NCI-H2171 (cell line): ENCODE data around the gene MYO1B.
A peak's percentile ranks its signal among the peaks of the same experiment; 100 is the strongest.

Experiments
- DNase-seq: peaks from one replicate; lab custom pipeline; 2025; lab: John Stamatoyannopoulos, UW

Gene MYO1B

DNA sequence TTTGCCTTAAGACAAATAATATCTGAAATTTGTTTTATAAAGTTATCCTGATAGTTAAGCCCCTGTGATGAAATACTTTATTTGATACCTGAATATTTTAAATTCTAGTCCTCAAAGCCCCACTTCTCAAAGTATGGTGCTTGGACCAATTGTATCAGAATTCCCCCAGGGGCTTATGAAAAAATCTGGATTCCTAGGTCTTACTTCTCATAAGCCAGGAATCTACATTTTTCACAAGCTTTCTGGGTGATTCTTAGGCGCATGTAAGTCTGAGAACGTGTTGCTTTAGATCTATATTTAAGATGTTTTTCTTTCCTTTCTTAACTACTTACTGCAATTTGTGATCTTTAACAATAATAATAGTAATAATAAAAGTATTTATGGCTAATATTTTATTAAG is 53.1 kb downstream of the MYO1B start:
- DNase-seq: no peak

DNA sequence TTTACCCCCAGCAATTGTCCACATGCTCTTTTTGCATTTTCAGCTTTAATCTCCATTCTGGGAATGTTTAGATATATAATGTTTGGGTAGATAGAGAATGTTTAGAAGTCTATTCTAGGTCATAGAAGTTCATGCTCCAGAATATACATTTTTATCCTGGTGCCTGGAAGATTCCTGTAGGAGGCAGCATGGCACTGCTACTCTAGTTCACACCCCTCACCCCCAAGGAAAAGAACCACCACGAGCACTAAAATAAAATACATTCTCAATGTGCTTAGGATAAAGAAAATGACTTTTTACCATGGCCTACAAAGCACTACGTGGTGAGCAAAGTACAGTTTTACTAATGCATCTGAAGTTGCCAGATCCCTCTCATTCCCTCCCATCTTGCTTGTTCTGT is 53.8 kb downstream of the MYO1B start:
- DNase-seq: no peak

DNA sequence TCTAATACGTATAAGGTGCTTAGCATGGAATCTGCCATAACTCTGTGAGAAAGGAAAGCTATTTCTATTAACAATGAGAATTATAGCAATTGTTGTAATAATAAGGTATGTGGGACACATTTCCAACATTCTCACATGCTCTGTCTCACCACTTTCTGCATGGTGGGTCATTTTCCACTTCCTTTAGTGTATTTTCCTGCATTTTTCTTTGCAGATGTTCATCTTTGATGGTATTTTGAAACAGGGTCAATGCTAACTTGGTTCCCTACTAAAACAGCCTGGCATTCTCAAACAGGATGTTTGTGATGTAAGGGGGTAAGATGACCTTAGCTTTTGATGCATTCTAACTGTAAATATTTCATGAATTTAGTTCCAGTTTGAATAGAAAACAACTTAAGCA is 54.7 kb downstream of the MYO1B start:
- no peak for DNase-seq

DNA sequence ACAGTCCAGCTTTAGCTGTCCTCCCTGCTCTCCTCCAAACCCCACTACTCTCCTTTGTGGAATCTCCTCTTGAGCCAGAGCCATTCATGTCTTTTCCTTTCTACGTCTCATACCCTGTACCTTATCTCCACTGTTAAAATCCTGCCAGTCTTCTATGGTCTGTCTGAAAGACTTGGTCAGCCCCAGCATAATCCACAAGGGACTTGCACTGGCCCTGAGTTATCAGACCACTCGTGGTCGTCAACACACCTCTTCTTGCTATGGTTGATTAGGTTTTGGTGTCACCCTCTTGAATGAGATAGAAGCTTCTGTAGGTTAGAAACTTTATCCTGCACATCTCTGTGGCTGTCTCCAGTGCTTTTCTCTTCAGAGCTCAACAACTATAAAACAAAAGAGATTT is 56.8 kb downstream of the MYO1B start:
- no peak for DNase-seq

DNA sequence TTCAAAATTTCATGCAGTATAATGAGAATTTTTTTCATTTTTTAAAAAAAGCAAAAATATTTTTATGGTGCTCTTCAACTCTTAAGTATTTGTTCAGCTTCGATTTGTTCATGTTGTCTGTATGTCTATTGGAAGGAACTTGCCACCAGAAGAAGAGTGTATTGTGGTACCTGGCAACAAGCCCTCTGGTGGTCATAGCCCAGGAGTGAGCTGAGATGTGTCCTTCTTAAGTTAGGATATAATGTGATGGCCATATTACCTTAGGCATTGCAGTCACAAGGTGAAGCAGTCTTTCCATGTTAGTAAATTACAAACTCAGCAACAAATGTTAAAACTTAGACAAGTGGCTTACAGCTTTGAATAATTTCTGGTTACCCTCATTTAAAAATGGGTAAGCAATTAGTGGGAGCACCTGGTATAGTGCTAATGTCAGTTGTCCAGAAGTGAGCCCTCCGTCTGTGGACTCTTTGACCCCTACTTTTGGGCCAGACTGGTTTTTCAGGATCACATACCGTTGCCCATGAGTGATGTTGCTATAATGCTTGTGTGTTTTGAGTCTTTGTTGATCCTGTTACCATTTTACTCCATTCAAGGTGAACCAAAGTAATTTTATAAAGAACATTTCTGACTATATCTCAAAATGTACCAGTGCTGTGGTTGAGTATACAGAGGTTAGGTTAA is 57.4 kb downstream of the MYO1B start:
- DNase-seq: no peak

DNA sequence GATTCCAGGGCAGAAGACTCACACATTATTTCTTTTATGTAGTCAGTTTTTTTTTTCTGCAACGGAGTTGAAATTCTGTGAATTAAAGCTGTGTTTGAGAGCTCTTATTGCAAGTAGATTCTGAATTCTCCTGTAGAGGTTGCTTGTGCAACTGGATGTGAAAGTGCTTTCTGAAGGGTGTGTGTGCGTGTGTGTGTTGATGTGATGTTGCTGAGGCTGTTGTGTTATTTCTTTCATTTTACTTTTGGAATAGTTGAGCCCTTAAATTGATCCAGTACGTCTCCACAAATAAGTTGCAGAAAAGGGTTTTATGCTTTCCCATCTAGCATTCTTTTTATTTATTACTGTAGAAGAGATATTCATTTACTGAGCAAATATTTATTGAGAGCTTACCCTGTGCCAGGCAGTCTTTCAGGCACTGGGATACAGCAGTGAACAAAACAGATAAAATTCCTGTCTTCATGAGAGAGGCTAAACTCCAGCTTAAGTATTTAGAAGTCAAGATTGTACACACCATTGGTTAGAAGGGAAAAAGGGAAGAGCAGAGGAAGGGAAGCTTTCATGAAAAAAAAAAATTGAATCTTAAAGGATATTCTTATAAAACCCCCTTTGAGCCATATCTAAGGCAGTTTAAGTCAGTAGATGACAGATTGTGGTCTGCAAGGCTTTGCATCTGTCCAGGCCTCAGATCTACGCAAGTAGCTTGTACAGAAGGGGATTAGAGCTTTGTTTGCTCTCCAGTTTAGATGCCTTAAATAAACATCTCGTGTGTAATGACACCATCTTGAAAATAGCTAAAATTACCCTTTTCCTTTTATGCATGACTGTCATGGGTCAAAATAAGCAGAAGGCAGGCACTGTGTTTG is 58.2 kb downstream of the MYO1B start:
- DNase-seq: no peak

DNA sequence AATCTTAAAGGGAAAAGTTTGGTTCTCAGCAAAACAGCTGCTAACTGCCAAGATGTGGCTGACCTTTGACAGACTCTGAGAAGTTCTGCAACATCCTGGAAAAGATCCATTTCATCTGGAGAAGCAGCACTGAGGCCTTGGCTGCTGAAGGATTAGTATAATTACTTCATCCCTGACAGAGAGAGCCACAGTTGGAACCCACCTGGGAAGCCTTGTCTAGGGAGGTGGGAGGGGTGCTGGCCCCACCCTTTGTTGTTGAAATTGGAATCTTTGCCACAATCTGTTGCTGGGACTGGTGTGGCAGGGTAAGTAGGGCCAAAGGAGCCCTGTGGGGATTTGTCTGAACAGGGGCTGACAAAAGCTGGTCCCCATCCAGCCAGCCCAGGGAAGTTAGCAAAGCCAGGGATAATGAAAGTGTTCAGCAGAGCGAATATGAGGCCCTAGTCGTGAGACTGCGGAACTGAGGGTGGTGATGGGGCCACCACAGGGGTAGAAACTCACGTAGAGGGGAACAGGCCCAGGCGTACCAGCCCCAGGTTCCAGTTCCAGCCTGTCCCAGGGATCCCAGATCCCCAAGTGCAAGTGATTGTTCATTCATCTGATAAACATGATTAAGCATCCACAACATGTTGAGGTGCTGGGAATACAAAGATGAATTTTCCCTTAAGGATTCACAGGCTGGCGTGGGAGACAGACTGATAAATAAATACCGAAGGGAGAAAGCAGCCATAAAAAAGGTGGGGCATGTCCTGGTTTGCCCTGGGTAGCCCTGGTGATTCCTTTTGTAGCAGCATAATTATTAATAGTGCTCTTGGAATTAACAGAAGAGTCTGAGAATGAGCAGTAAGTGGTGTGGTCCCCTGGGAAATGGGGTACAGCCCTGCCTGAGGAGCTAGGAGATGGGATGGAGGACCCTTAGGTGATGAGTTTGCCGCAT is 60.0 kb downstream of the MYO1B start:
- DNase-seq: peak; percentile 79

DNA sequence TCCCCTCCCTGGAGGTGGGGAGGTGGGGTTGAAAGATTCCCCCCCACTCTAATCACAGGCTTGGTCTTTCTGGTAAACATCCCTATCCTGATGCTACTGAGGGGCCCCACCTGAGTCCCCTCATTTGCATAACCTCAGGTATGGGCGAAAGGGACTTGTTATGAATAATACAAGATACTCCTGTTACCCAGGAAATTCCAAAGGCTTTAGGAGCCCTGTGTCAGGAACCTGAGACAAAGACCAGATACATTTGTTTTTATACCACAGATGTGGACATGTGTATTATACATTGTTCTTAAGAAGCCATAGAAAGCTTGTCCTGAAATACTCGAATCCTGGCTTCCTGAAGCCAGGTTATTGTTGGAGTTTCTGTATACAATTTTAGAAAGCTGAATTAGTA is 62.8 kb downstream of the MYO1B start:
- no peak for DNase-seq

DNA sequence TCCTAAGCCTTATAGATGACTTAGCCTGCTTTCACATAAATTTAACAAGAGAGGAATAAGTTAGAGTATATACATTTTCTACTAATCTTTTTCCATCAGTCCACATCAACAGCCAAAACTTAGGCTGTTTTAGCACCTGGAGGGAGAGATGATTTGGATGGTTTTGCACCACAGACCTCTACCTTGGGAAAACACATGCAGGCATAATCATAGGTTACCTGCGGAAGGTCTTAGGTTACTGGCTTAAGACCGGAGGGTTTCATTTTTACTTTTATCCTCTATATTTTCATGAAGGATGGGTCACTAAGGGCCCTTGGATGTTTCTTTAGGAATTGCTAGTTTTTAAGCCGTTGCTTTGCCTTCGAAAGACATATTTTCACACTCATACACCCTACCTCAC is 66.0 kb downstream of the MYO1B start:
- DNase-seq: no peak

DNA sequence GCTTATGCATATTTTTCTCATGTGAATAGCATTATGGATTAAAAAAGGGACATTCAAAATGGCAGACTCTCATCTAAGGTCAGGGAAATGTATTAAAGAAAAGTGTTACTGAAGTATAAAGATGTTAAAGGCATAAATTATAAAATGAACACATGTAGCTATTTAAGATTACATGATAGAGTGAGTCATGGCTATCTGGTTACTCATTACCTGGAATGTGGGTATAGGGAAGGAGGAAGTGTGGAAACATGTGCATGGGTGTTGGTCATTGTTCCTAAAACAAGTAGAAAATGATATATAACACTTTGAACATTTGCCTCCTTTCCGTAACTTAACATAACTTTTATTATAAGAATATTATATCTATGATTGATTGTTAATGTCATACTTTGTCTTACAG is 66.4 kb downstream of the MYO1B start:
- no peak for DNase-seq

DNA sequence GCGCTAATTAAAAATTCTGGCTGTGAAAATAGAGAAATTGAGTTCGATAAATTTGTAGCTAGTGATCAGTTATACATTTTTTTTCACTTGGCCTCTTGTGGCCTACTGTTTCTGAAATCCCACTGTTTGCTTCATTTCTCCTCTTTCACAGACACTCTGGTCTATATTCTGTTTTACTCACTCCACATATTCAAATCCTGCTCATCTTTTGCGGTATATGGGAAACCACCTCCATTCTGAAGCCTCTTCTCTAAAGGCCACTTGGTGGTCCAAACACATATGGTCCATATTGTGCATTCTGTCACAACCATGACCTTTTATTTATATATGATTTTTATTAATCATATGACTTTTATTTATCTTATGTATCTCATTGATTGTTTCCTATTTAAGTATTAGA is 67.0 kb downstream of the MYO1B start:
- no peak for DNase-seq

DNA sequence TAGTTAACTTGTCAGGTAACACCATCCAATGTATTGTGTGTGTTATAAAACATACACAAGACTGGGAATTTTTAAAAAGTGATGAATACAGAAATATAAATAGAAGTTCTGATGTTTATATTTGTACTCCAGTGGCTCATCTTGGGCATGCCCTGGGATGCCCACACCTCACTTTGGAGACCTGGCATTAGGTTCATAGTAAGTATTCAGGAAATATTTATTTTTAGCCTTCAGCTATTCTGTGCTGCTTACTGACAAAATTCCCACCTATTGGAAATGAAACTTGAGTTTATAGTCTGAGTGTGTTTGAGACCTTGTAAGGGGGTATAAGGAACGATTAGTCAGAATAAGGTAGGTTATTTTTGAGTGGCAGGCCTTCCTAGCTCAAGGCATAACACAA is 67.5 kb downstream of the MYO1B start:
- no peak for DNase-seq

DNA sequence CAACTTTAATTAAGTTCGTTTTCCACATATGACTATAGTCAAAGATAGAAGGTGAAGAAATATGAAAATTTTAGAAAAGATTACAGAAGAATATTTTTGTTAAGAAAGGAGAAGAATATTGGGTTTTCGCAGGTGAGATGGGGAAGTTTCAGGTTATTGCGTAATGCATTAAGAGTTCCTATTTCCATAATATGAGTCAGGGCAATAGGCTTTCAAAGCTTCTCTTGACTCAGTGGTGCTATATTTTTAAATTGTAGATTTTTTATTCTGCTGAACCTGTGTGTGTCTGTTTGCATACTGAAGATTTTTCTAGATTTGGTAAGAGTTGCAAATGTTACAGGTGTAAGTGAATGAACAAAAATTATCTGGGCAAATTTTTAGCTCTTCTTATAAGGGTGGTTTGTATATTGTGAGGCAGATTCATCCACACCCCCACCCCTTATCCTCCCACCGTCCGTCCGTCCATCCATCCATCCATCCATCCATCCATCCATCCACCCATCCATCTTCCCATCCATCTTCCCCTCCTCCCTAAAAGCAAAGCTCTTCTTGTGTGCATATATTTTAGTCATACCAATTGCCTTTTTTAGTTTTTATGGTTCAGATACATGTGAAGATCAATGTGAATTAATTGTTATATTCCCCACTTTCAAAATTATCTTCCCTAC is 69.6 kb downstream of the MYO1B start:
- DNase-seq: no peak

DNA sequence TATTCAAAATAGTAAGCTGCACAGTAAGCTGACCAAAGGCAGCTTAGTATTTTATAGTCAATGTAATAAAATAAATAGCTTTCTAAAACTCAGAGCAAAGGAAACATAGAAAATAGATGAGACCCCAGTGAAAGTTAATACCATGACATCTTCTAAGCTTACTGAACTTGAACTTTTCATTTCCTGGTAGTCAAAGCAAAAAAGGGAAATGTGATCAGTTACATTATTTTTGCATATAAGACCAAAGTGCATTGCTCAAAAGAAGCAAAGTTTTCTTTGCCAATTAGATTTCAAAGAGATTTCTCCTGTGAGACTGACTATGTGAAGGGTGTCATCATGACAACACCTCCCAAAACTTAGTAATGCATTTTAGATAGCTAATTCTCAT is 70.2 kb downstream of the MYO1B start:
- DNase-seq: no peak

DNA sequence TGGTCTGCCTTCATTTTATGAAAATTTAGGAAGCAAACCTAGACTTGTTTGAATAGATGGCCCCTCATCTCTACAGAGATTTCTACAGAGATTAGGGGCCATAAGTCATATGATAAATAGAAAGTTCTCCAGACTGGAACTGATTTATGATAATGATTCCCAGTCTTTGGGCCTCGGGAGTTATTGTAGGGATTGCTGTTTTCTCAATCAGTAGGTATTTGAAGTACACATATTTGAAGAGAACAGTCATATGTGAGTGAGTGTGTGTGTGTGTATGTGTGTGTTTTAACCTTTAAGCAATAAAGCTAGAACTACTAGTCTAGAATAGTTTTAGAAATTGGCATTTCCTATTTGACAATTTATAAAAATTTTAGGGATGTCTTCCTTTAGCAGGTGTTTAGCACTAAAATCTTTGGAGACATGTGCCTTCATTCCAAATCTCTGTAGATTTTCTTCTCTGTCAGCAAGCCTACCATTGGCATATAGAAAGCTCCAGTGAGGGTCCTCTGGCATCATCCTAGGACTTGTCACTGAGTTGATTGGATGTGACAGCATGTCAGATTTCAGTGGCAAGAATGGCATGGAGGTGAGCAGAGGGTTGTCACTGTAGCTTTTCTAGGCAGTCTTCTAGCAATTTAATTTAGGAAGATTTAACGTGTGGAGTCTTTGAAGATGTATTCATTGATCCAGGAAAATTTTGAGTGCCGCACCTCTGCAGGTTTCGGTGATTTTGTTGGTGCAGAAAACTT is 71.2 kb downstream of the MYO1B start:
- no peak for DNase-seq

DNA sequence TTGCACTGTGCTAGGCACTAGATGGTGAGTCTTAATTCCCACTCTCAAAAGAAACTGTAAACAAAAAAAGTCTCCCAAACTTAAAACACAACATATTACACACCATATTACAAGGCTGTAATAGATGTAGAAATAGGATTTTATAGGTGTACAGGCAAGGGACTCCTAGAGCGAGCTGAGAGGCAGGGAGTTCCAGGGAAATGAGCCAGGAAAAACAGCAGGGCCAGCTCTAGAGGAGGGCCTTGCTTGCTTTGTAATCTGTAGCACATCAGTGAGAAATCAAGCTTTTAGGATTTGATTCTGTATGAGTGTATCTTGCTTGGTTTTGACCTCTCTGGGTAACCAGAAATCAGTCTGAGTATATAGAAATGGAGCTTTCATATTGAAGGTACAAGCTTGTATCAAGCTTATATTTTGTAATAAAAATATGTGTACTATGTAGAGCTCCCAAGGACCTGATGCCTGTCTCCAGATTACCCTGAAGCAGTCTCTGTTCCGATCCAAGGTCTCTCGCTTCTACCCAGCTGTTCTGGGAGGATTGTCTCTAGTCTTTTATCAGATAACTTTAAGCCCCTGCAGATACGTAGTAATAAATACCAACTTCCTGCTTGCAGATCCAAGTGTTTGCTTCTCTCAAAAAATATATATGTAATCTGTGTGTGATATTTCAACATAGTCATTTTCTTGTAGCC is 73.0 kb downstream of the MYO1B start:
- DNase-seq: no peak

DNA sequence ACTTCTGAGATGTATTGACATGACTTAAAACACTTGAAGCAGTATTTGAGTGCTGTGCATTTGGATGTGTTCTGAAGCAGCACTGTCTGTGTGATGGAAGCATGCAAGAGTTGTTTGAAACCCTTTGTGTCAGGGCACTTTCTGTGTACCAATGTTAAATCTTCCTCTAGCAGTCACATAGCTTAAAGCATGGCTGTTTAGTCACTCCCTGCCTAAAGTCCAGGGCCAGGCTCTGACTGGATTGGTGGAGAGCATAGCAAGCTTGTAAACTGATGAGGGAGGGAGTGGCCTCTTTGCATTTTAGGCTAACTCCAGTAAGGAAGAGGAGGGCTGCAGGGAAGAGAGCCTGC is 73.5 kb downstream of the MYO1B start:
- no peak for DNase-seq

DNA sequence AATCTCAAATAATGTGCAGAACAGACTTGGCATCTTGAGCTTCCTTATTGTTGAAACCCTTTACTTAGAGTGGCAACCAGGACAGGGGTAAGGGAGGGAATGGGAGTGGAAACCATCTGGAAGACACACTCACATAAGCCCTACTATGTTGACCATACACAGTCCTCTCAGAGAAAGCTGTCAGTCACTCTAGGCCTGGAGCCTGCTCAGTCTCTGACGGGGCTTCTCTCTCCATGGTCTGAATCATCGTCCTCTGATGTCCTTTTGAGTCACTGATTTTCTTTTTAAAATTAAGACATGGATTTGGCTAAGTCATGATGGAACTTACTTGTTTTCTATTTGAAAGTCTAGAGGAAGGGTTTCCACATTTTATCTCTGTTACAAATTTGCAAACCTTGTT is 74.0 kb downstream of the MYO1B start:
- DNase-seq: no peak

DNA sequence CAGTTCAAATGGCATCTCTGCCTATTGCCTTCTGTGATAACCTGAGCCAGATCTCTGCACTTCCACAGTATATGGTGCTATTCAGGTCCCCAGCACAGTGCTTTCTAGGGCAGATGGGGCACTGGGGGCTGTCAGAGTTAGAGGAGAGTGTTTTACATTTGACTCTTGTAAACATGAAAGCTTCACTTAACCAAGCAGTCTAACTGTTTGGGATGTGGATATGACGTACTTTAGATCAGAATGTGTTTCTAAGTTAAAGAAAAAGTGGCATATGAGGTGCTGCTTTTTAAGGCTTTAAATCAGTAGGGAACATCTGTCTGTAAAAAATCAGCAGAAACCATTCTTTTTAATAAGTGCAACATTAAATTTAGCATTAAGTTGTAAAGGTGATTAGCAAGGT is 75.7 kb downstream of the MYO1B start:
- no peak for DNase-seq

DNA sequence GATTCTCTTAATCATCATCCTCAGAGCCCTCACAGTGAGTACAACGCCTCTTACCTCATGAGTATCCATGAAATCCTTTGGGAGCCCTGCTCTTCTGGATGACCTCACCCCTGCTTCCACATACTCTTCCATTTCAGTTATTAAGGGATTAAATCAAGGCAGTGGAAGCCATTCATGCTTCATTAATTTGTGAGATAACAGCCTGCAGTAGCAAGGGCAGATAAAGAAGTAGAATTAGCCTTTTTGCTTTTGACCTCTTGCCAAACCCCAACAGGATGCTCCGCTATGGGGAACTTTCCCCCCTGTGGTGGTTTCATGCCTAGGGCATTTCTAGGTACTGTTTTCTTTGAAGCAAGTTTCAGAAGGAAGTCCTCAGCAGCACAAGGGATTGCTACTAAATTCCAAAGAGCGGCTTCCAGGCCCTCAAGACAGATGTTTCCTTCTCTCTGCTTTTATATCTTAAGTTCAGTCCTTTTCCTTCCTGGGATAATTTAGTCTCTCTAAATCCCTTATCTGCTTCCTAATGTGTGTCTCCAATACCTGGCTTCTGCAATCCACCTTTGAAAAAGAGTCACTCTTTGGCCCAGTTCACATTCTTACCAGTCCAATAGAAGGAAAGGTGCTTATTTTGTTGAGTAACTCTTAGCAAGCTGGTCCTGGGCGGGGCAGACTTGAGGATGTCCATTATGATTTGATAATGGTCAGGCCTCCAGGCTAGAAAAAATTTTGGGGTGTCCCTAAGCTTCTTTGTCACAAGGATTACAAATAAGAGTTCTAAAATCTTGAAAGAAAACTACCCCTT is 76.9 kb downstream of the MYO1B start:
- peak; percentile 51 for DNase-seq
